ENCODE measurements around the gene FAM241B.

FAM241B gene

DNA sequence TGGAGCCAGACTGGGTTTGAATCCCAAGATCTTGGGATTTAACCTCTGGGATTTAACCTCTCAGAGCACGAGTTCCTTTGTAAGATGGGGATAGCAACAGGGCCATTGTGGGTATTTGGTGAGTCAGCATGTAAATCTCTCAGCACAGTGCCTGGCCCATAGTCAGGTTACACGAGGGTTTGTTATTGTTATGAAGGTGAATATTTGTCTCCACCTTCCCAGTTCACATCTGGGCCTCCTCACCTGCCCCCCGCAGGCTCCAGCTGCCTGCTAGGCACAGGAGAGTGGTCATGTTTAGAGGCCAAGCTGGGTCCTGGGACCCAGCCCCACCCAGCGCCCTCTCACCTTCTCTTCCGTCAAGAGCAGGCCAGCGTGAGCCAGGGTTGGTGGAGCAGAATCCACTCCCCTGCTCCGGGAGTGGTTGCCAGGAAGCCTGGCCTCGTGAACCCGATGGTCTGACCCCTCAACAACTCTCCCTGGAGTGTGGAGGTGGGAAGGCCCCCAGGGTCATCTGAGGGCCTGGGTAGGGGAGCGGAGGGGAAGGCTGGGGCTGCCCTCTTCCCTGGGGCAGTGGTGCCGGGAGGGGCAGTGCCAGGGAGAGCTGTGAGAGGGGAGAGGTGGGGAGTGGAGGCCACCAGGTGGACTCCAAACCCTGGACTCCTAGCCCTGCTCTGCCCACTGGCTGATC lies 26.0 kb downstream of the FAM241B start:
- POLR2A ChIA-PET = no interaction called here

DNA sequence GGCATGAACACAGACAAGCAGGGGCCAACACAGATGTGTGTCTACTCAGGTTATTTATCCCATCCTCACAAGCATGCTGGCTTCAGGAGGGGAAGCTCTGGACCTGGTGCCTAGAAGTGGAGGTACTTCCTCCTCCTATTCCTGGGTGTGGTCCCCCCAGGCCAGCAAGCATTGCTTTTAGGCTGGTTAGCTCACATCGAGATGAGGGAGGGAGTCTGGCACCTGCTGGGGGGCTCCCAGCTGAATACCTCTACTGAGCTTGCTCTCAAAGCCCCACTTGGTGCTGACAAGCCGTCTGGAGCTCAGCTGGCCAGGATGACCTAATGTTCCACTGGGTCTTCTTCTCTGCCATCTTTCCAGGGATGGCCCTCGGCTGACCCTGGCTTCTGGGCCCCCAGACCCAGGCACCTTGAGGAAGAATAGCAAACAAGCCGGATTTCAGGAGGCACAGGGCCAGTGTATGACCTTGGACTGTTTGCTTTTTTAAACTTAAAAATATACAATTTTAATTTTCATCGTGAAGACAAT lies 26.8 kb downstream of the FAM241B start:
- H3K4me1 ChIP-seq (ENCODE audit: control insufficient read depth, insufficient read depth, low read length) = no peaks in the 10 kb centered on the region
- POLR2A ChIA-PET = no interaction called here

More for the DNA sequence above, 26.0 kb downstream of the FAM241B start:
- TF ChIP-seq SCRT2 (tag by site-specific recombination; IDR thresholded peaks at IDR 0.05) (peak; percentile 75), ZFP41 (tag by site-specific recombination; IDR thresholded peaks at IDR 0.05; ENCODE audit: borderline replicate concordance) (no peak)
- Histone ChIP-seq H3K4me3 (ENCODE audit: low read depth, low read length) (no peak overlapping the region), H3K27ac (ENCODE audit: extremely low read depth, low read depth, low read length) (no peak overlapping the region), H3K36me3 (ENCODE audit: control insufficient read depth in 2 of 2, insufficient read depth in 1 of 2, low read length in 2 of 2) (no peaks in the 10 kb centered on the region), H3K9me3 (ENCODE audit: control insufficient read depth, insufficient read depth, low read depth, low read length) (no peaks in the 10 kb centered on the region), H3K4me1 (ENCODE audit: control insufficient read depth, insufficient read depth, low read length) (no peaks in the 10 kb centered on the region)
- CTCF ChIA-PET = interaction anchor here (0.7 to 1.9 kb wide), 4 partner anchors 11 to 563 kb away, joined by 3 to 10 read pairs (median 4); no protein-coding TSS in a partner anchor

DNA sequence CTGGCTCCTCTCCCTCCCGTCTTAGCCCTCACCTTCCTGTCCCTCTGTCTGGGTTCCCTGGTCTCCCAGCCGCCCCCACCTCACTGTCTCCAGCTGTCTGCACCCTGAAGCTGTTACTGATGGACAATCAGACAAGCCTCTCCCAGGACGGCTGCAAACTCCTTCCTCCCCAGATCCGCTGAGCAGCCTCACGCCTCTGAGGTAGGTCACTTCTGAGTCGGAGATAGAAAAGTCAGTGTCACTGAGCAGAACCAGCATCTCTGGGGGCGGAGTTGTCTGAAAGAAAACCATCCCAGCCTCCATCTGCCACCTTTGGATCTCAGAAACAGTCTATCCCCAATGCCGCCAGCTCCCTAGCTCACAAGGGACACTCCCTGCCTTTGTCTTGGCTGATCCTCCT lies 27.4 kb downstream of the FAM241B start:
- no peaks in the 10 kb centered on the region for H3K9me3 ChIP-seq (ENCODE audit: control insufficient read depth, insufficient read depth, low read depth, low read length)
- H3K4me3 ChIP-seq (ENCODE audit: low read depth, low read length) = no peak overlapping the region
- no peaks in the 10 kb centered on the region for H3K36me3 ChIP-seq (ENCODE audit: control insufficient read depth in 2 of 2, insufficient read depth in 1 of 2, low read length in 2 of 2)
- H3K4me1 ChIP-seq (ENCODE audit: control insufficient read depth, insufficient read depth, low read length) = no peaks in the 10 kb centered on the region
- ChIA-PET CTCF (interaction anchor here (0.6 to 1.6 kb wide), 7 partner anchors 12 to 142 kb away, joined by 3 to 9 read pairs (median 3); no protein-coding TSS in a partner anchor), POLR2A (no interaction called here)
- no peak overlapping the region for H3K27ac ChIP-seq (ENCODE audit: extremely low read depth, low read depth, low read length)
- TF ChIP-seq ZNF112 (tag by site-specific recombination; IDR thresholded peaks at IDR 0.05) = no peak
- TF ChIP-seq ZBTB21 (tag by site-specific recombination; IDR thresholded peaks at IDR 0.05) = no peak
- no peak for TF ChIP-seq ZNF391 (tag by site-specific recombination; IDR thresholded peaks at IDR 0.05; ENCODE audit: borderline replicate concordance, low read depth)
- TF ChIP-seq ZNF776 (tag by site-specific recombination; IDR thresholded peaks at IDR 0.05; ENCODE audit: borderline replicate concordance) = no peak
- TF ChIP-seq, protein P1, sequence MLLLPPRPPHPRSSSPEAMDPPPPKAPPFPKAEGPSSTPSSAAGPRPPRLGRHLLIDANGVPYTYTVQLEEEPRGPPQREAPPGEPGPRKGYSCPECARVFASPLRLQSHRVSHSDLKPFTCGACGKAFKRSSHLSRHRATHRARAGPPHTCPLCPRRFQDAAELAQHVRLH (tag by site-specific recombination; IDR thresholded peaks at IDR 0.05) = no peak
- TF ChIP-seq KLF9 (tag by site-specific recombination; IDR thresholded peaks at IDR 0.05; ENCODE audit: low read depth) = no peak
- TF ChIP-seq FEZF1 (tag by site-specific recombination; IDR thresholded peaks at IDR 0.05) = no peak
- TF ChIP-seq ZNF585B (tag by site-specific recombination; IDR thresholded peaks at IDR 0.05) = no peak
- TF ChIP-seq, protein P2, sequence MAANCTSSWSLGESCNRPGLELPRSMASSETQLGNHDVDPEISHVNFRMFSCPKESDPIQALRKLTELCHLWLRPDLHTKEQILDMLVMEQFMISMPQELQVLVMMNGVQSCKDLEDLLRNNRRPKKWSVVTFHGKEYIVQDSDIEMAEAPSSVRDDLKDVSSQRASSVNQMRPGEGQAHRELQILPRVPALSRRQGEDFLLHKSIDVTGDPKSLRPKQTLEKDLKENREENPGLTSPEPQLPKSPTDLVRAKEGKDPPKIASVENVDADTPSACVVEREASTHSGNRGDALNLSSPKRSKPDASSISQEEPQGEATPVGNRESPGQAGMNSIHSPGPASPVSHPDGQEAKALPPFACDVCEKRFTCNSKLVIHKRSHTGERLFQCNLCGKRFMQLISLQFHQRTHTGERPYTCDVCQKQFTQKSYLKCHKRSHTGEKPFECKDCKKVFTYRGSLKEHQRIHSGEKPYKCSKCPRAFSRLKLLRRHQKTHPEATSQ (tag by site-specific recombination; IDR thresholded peaks at IDR 0.05) = no peak

More for the DNA sequence above, 26.8 kb downstream of the FAM241B start:
- H3K36me3 ChIP-seq (ENCODE audit: control insufficient read depth in 2 of 2, insufficient read depth in 1 of 2, low read length in 2 of 2) = no peaks in the 10 kb centered on the region
- no peaks in the 10 kb centered on the region for H3K9me3 ChIP-seq (ENCODE audit: control insufficient read depth, insufficient read depth, low read depth, low read length)
- CTCF ChIA-PET = interaction anchor here (0.7 to 1.3 kb wide), 5 partner anchors 16 to 562 kb away, joined by 3 to 4 read pairs (median 3); no protein-coding TSS in a partner anchor
- TF ChIP-seq ZNF664 (tag by site-specific recombination; IDR thresholded peaks at IDR 0.05) (no peak), GLIS1 (tag by site-specific recombination; IDR thresholded peaks at IDR 0.05) (peak; percentile 76), ZIC2 (tag by site-specific recombination; IDR thresholded peaks at IDR 0.05) (peak; percentile 87)
- TF ChIP-seq, protein P3, sequence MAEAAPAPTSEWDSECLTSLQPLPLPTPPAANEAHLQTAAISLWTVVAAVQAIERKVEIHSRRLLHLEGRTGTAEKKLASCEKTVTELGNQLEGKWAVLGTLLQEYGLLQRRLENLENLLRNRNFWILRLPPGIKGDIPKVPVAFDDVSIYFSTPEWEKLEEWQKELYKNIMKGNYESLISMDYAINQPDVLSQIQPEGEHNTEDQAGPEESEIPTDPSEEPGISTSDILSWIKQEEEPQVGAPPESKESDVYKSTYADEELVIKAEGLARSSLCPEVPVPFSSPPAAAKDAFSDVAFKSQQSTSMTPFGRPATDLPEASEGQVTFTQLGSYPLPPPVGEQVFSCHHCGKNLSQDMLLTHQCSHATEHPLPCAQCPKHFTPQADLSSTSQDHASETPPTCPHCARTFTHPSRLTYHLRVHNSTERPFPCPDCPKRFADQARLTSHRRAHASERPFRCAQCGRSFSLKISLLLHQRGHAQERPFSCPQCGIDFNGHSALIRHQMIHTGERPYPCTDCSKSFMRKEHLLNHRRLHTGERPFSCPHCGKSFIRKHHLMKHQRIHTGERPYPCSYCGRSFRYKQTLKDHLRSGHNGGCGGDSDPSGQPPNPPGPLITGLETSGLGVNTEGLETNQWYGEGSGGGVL (tag by site-specific recombination; IDR thresholded peaks at IDR 0.05) = peak; percentile 26; the same call in 1 of the 2 replicates
- H3K4me3 ChIP-seq (ENCODE audit: low read depth, low read length) = no peak overlapping the region
- no peak overlapping the region for H3K27ac ChIP-seq (ENCODE audit: extremely low read depth, low read depth, low read length)
